Activated effector memory CD4-positive, alpha-beta T cell treated with anti-CD3 and anti-CD28 coated beads, Interleukin-2, amount 50 U/mL, for 16 hours (primary cell): Measurements from ENCODE around the gene PANK4.
"Not testable (repeated sequence)": the region's sequence is repeated elsewhere in the genome, so short reads cannot be mapped to it uniquely, and the experiment has no call there.

Experiments
- DNase-seq: peaks from one replicate; pipeline ENCODE4 v3.0.0-alpha.2; 2020

PANK4 gene

DNA sequence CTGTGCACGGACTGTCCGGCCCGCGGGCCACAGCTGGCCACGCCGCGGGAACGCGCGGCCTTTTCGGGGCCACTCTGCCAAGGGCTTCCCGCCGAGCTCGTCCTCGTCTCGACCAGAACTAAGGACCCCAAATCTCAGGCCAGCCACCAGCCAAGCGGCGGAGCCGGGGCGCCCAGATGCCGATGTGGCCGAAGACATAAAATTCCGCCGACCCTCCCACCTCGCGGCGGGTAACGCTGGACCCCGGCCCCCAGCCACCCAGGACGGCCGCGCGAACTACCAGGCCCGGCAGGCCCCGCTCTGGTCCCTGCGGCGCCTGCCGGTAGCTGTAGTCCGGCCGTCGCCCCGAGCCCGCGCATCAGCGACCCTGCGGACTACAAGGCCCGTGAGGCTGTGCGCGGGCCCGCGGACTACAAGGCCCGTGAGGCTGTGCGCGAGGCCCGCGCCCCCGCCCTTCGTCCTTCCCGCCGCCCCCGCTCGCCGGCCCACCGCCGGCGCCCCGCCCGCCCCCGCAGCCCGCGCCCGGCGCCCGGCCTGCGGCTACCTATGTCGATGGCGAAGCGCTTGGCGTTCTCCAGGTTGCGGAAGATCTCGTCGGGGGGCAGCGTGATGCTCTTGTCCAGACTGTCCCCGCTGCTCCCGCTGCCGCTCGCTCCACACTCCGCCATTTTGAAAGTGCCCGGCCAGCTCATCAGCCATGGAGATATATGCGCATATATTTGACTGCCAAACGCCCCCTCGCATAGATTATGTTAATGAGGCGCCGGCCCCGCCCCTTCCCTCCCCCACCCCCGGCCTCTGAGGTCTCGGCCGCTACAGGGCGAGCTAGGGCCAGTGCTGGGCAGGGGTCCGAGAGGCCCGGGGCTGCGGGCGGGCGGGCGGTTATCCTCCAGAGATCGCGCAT is at the start of gene PANK4:
Gene PANK4, minus strand, starts transcription at position 677 of the 904 bp plus-strand sequence. Its CDS starts 9 bp downstream, at position 668.
- peak; percentile 96 for DNase-seq

DNA sequence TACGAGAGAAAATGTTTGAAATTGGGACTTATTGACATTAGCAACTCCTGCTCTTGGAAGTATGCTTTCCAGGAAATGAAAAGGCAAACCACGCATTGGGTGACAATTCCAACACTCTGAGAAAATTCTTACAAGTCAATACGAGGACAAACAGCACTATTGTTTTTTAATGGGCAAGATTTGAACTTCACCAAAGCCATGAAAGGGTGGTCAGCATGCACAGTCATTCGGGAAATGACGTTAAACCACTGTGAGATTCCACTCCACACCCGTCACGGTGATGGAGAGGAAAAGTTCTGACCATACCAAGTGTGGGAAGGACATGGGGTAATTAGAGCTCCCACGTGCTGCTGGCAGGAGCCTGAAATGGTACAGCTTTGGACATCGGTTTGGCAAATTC is 48.0 kb upstream of the PANK4 start:
- no peak for DNase-seq

DNA sequence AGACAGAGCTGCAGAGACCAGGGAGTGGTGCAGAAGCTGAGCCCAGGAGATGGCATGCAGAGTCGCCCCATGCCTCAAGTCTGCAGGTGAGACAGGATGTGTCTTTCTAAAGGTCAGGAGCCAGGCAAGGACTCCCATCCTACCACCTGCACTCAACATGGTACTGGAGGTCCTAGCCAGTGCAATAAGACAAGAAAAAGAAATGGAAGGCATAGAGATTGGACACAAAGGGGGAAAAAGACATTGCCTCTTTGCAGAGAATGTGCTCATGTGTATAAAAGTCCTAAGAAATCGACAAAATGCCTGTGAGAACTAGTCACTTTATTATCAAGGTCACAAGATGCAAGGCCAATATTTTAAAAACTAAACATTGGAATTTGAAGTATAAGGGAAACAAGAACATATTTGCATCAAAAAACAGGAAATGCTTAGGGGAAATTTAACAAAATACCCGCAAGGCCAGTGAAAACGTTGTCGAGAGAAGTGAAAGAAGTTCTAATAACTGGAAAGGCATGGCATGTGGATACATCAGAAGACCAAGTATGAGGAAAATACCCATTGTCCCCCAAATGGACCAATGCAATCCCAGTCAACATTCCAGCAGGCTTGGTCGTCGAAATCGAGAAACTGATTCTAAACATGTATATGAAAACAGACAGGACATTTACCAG is 47.0 kb upstream of the PANK4 start:
- no peak for DNase-seq

DNA sequence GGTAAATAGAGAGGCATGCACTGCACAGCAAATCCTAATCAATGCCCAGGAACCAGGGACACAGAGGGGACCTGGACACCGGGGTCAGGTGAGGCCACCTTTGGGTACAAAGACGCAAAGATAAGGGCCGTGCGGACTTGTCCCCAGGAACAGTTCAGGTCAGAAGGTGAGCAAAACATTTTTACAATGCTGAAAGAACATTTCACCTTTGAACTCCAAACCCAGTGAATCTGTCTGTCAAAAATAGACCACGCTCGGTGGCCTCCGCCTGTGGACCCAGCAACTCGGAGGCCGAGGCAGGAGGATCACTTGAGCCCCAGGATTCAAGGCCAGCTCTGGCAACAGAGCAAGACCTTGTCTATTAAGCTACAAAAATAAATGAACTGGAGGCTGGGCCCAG is 45.0 kb upstream of the PANK4 start:
- DNase-seq: no peak

DNA sequence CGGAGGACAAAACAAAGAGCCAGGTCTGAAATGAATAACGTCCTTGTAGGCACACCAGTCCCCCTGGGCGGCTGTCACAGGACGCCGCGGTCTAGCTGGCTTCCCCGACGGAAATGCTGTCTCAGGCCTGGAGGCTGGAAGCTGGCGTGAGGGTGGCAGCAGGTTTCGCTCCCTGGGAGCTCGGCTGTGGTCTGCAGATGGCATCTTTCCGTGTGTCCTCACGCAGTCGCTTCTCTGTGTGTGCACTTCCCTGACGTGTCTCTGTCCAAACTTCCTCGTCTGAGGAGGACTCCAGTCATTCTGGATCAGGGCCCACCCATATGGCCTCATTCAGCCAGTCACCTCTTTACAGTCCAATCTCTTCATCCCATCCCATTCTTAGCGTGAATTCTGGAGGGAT is 43.9 kb upstream of the PANK4 start:
- no peak for DNase-seq

DNA sequence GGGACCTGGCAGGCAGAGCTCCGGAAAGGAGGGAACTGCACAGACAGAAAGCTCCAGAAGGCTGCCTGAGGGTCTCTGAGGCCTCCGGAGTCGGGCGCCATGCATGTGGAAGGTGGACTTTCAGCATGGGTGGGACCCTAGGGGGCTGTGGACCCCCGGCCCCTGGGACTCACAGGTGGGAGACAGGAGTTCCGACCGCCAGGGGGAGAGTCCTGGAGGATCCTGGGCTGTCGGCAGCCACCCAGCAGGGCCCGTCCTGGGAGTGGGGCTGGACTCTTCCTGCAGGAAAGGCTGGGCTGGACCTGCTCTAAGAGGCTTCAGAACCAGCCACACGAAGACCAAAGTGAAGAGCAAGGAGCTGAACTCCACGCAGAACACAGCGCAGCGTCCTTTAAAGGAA is 43.3 kb upstream of the PANK4 start:
- DNase-seq: not testable (repeated sequence)

DNA sequence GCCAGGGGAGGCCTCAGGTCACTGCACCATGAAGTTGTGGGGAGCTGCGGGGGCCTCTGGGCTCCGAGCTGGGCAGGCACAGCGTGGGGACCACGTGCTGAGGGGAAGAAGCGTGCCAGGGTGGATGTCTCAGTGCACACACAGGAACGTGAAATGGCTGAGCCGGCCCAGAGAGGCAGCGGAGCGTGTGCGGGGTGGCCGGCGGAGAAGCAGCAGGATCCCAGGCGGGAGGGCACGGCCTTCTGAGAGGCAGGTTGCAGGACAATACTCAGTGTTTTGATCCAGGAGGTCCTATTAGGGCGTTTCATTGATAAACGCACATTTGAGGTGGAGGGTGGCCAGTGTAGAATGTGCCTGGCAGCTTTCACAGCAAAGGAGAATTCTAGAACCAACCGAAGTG is 42.7 kb upstream of the PANK4 start:
- DNase-seq: no peak

DNA sequence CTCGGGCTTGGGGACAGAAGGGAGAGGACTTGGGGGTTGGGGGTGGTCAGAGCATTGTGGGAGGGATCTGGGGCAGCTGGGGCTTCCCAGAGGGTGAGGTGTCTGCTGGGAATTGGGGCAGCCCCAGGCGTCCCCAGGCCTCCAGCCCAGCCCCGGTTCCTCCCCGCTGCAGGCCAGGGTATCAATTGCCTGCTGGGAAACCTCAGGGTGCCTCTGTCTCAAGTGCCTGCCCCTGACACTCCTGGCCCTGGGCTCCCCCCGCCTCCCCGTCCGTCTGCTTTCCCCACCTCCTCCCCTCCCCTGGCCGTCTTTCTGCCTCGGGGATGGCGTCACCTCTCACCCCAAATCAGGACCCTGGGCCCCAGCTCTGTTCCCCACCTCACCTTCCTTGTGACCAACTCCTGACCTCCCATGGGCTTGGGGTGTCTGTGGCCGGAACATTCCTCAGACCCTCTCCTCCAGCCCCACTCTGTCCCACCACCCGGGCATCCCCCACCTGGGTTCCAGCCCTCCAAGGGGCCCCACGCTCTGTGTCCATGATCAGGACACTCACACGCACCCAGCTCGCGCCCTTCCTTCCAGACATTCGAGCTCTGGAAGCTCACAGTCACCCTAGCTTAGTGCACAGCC is 41.9 kb upstream of the PANK4 start:
- DNase-seq: not testable (repeated sequence)

DNA sequence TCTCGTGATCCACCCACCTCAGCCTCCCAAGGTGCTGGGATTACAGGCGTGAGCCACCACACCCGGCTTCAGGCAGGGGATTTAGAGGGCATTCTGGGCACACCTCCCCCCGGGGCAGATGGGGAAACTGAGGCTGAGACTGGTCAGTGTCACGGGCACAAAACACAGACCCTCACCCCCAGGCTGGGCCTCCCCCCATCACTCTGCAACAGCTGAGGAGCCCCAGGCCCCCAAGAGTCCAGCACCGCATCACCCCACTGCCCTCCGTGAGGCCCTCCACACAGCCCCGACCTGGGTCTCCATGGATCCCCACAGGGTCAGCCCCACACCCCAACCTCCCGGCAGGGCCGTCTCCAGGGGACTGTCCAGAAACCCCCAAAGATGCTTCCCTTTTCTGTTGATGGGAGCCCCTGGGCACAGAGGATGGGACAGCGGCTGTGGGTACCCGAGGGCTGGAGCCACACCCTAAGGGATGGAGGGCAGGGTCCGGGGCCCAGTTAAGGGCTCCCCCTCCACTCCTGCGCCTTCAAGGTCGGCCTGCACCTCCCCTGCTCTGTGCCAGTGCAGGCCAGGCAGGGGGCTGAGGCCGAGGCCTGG is 40.8 kb upstream of the PANK4 start:
- no peak for DNase-seq

DNA sequence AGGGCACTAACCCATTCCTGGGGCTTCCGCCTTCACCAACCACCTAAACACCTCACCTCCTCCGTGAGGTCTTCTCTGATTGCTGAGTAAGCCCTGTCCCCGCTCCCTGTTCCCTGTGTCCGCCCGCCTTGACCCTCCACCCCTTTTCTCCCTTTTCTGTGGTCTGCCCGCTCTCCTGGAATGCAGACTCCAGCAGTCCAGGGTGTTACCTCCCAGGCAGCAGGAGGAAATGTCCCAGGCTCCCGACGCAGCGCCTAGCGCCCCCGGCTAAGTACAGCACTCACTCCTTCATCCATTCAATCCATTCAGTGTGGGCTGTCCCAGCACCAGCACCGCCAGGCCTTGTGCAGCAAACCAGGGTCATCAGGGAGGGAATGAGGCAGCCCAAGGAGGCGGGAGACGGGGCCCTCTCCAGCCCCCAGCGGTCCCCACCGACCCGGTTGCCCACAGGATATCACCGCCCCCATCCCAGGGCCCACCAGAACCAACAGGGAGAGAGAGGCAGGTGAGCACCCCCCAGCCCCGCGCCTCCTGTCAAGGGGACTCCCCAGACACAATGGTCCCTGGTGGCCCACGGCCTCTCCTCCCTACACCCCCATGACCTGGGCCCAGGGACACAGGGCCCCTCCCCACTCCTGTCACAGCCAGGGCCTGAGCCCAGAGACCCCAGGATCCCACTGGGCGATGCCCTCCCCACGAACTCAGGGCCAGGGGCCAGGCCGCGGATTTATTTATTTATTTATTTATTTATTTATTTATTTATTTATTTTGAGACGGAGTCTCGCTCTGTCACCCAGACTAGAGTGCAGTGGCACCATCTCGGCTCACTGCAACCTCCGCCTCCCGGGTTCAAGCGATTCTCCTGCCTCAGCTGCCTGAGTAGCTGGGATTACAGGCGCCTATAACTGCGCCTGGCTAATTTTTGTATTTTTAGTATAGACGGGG is 40.0 kb upstream of the PANK4 start:
- no peak for DNase-seq

DNA sequence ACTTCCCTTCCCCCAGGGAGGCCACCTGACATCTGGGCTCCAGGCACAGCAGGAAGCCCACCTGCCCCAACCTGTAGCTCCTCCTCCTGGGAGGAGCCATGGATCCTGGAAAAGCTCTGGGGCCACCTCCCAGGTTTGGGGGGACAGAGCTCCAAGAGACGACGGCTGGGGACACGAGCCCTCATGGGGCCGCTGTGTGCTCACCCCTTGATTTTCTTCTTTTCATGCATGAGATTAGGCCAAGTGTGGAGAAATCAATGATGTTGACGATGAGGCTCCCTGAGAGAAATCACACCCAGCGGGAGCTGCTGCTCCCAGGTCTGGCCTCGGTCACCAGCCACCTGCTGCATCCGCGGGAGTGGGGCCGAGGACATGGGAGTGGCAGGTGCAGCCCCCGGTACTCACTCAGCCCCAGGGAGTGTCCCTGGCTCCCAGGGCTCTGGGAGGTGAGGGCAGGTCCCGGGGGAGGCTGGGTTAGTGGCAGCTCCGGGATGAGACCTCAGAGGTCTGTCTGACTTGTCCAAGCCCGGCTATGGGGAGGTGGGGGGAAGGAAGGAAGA is 38.5 kb upstream of the PANK4 start:
- no peak for DNase-seq

DNA sequence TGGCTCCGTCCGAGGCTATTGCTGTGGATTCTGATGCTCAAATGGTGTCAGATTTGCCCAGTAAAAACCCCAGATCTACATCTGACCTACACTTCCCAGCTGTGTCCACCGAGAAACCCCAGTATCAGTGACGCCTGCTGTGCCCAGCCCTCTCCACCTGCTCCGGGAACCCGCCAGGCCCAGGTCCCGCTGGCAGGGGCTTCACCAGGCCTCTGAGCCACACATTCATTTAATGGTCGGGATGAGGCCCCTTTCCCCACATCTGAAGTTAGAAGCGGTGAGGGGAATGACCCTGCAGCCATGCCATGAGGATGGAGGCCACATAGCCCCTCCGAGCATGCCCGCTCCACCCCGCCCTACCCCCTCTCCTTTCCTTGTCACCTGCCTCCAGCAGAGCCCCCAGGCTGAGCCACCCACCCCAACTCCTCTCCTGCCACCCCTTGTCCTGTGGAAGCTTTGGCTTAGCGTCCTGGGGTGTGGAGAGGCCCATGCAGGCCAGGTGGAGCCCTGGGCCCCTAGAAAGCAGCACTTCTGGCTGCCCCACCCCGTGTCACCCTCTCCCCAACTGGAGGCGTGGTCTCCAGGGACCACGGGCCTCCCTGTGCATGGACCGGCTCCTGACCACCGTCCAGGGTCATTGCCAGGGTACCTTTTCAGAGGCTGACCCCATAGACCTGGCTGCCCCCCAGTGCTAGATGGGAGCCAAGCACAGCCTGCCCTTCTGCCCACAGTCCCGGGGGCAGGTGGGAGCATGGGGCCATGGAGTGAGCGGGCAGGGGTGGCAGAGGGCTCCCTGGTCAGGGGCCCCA is 37.8 kb upstream of the PANK4 start:
- DNase-seq: no peak

DNA sequence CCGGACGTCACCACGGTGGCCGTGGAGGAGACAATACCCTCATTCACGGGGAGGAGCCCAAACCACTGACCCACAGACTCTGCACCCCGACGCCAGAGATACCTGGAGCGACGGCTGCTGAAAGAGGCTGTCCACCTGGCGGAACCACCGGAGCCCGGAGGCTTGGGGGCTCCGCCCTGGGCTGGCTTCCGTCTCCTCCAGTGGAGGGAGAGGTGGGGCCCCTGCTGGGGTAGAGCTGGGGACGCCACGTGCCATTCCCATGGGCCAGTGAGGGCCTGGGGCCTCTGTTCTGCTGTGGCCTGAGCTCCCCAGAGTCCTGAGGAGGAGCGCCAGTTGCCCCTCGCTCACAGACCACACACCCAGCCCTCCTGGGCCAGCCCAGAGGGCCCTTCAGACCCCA is 36.8 kb upstream of the PANK4 start:
- DNase-seq: no peak

DNA sequence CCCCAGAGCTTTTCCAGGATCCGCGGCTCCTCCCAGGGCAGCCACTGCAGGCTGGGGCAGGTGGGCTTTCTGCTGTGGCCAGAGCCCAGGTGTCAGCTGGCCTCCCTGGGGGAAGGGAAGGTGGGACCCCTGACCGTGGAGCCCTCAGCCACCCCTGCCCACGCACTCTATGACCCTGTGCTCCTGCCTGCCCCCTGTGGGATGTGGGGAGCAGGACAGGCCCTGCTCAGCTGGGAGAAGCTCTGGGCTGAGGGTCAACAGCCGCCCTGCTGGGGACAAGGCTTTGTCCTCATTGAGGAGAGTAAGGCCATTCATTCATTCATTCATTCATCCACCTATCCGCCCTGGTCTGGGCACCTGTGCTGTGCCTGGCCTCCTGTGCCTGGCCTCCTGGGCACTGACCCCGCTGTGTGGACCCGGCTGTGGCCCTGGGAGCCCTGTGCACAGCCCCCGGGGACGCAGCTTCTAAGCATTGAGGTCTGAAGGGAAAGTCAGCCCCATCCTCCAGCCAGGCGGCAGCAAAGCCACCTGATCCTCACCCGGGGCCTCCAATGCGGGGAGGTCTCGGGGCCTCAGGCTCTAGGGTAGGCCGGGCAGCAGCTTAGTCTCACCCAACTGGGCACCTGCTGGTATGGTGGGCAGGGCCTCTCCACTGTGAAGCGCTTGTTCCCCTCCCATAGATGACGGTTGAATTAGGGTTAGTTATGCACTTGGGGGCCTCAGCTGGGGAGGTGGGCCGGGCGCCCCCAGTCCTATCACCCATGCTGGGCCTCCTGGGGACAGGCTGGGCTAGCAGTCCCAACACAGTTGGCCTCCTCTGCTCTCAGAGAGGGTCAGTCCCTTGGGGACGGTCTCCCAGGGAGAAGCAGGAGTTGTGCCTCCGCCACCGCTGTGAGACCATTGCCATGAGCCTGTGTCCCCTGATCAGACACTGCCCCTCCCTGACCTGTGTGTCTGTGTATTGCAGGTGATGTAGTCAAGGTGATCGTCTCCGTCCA is 35.8 kb upstream of the PANK4 start:
- DNase-seq: no peak

DNA sequence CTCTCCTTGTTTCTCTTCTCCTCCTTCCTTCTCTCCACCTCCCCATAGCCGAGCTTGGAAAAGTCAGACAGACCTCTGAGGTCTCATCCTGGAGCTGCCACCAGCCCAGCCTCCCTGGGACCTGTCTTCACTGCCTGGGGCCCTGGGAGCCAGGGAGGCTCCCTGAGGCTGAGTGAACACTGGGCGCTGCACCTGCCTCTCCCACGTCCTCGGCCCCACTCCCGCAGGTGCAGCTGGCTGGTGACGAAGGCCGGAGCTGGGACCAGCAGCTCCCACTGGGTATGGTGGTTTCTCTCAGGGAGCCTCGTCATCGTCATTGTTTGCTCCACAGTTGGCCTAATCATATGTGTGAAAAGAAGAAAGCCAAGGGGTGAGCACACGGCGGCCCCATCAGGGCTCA is 35.0 kb upstream of the PANK4 start:
- no peak for DNase-seq

DNA sequence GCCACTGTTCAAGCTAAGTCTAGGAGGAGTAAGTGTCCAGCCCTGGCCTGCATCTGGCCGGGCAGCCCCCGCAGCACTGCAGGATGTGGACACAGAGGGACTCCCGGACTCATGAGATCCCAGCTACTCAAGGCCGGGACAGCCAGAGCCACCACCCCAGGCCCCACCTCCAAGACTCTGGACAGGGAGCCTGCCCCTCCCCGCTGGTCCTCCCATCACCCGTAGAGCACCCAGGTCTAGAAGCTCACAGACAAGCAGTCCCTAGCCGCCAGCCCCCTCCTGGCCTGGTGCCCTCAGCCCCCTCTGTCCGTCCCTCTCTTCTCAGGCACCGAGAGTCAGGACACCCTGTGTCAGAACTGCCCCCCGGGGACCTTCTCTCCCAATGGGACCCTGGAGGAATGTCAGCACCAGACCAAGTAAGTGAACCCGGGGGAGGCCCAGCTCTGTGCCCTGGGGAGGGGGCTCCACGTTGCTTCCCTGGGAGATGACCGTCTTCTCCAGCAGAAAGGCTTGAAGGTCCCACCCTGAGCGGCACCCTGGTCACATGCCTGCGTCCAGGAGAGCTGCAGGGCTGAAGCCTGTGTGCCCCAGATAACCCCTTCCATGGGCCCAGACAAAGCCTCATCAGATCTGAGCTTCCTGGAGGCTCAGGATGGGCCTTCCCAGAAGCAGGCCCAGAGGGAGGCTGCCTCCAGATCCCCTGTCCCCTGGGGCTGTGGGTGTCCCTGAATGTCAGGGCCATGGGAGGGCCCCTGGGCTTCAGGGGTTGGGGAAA is 34.1 kb upstream of the PANK4 start:
- DNase-seq: no peak

DNA sequence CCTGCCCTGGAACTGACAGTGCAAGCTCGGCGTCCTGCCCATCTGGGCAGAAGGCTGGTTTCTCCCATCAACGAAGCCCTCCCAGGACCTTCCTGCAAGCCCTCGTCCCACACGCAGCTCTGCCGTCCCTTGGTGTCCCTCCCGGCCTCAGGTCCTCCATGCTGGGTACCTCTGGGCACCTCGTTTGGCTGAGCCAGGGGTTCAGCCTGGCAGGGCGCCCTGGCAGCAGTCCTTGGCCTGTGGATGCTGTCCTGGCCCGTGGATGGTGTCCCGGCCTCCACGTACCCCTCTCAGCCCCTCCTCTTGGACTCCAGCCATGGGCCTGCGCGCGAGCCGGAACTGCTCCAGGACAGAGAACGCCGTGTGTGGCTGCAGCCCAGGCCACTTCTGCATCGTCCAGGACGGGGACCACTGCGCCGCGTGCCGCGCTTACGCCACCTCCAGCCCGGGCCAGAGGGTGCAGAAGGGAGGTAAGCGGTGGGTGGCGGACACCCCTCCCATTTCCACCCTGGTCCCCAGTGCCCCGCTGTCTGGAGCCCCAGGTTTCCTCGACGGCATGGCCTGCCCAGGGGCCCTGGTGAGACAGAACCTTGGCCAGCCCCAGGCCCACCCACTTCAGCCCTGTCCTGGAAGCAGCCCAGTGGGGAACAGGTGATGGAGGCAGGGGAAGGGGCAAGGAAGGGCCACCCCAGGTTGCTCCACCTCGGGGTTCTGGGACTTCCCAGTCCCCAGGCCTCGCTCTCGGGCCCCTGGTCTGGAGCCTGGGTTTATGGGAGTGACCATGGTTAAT is 33.3 kb upstream of the PANK4 start:
- DNase-seq: no peak

DNA sequence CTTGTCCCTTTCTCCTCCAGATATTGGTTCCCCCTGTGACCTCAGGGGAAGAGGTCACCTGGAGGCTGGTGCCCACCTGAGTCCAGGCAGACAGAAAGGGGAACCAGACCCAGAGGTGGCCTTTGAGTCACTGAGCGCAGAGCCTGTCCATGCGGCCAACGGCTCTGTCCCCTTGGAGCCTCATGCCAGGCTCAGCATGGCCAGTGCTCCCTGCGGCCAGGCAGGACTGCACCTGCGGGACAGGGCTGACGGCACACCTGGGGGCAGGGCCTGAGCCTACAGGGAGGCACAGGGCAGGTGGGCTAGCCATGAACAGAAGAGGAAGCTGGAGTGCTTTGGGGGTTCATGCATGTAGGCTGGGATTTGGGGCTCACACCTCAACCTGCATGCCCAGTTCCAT is 32.5 kb upstream of the PANK4 start:
- no peak for DNase-seq
